ENCODE results near the gene ZBTB2. TPM values are rescaled to one million over a fixed set of nuclear protein-coding genes. Genes with fewer than 3 reads are reported as not detected.
A peak's percentile ranks its signal among the peaks of the same experiment; 100 is the strongest.

The ZBTB2 gene
- polyA plus RNA-seq, 3 donors, result 7.2 to 14.0 (median 9.6) TPM

- no peaks in the 10 kb centered on the region for H3K9me3 ChIP-seq (replicated peaks in 1 of 2; ENCODE audit: control insufficient read depth in 1 of 2, insufficient read depth in 1 of 2, low read length in 2 of 2)
- Mint-ChIP-seq H3K36me3 (peaks cover 48 to 71% of the 10 kb centered on the region in 2 donors), H3K27ac (peak overlapping the region in 6 of 7 donors; percentile 30 to 81 (median 63)), H3K4me3 (no peak overlapping the region), H3K4me1 (peaks cover 13% of the 10 kb centered on the region), H3K27me3 (ENCODE audit: low read depth in 3 of 3) (peaks cover 0 to 2% (median 0%) of the 10 kb centered on the region in 3 donors), H3K9me3 (peaks cover 0 to 6% (median 3%) of the 10 kb centered on the region in 7 donors)
- no peak overlapping the region for H3K4me3 ChIP-seq (replicated peaks in 1 of 3; ENCODE audit: low read depth in 2 of 3, low read length in 3 of 3)
- peaks cover 5% of the 10 kb centered on the region for H4K20me1 ChIP-seq (ENCODE audit: insufficient read depth, low read length)
- TF ChIP-seq CTCF (IDR thresholded peaks at IDR 0.05), result no peak
- intact Hi-C loops (cut with micrococcal nuclease), result no loop called here
- peak overlapping the region in 1 of 2 donors; percentile 47 for H3K27ac ChIP-seq (ENCODE audit: low read depth in 1 of 2, low read length in 2 of 2)
- peaks cover 7 to 10% of the 10 kb centered on the region in 2 donors for H3K4me1 ChIP-seq (ENCODE audit: control insufficient read depth in 1 of 2, insufficient read depth in 2 of 2, low read length in 2 of 2)
- peaks cover 18 to 74% of the 10 kb centered on the region in 2 donors for H3K36me3 ChIP-seq (replicated peaks in 1 of 2; ENCODE audit: control insufficient read depth in 1 of 2, insufficient read depth in 2 of 2, low read length in 2 of 2)
- no peaks in the 10 kb centered on the region for H3K79me2 ChIP-seq (ENCODE audit: insufficient read depth, low read length)
- WGBS (ENCODE audit: insufficient coverage), result 100% methylated on average over 3 of the region's 8 CpGs
- no peak overlapping the region for H3K9ac ChIP-seq (ENCODE audit: insufficient read depth, low read length, poor library complexity, severe bottlenecking)
- no peak for DNase-seq
- no peaks in the 10 kb centered on the region for H3K27me3 ChIP-seq (ENCODE audit: control insufficient read depth in 2 of 2, insufficient read depth in 2 of 2, low read length in 2 of 2)
- no peak overlapping the region for H2AFZ ChIP-seq (ENCODE audit: insufficient read depth, low read depth, low read length, poor library complexity, severe bottlenecking)
- no peak overlapping the region for H3K4me2 ChIP-seq (replicated peaks; ENCODE audit: extremely low read depth, low read length, poor library complexity, severe bottlenecking)
Observed at GRCh38 chr6:151413372-151414145, 22.2 kb upstream of the ZBTB2 start.

GRCh38 chr6:151412909-151413308 lies 21.6 kb upstream of the ZBTB2 start:
- Histone ChIP-seq H3K4me3 (replicated peaks in 1 of 3; ENCODE audit: low read depth in 2 of 3, low read length in 3 of 3) (no peak overlapping the region), H3K9ac (ENCODE audit: insufficient read depth, low read length, poor library complexity, severe bottlenecking) (no peak overlapping the region), H3K9me3 (replicated peaks in 1 of 2; ENCODE audit: control insufficient read depth in 1 of 2, insufficient read depth in 1 of 2, low read length in 2 of 2) (no peaks in the 10 kb centered on the region), H3K4me2 (replicated peaks; ENCODE audit: extremely low read depth, low read length, poor library complexity, severe bottlenecking) (no peak overlapping the region), H2AFZ (ENCODE audit: insufficient read depth, low read depth, low read length, poor library complexity, severe bottlenecking) (no peak overlapping the region), H4K20me1 (ENCODE audit: insufficient read depth, low read length) (peaks cover 7% of the 10 kb centered on the region), H3K4me1 (ENCODE audit: control insufficient read depth in 1 of 2, insufficient read depth in 2 of 2, low read length in 2 of 2) (peaks cover 7 to 10% of the 10 kb centered on the region in 2 donors), H3K27ac (ENCODE audit: low read depth in 1 of 2, low read length in 2 of 2) (peak overlapping the region in 1 of 2 donors; percentile 47), H3K27me3 (ENCODE audit: control insufficient read depth in 2 of 2, insufficient read depth in 2 of 2, low read length in 2 of 2) (no peaks in the 10 kb centered on the region), H3K79me2 (ENCODE audit: insufficient read depth, low read length) (no peaks in the 10 kb centered on the region), H3K36me3 (replicated peaks in 1 of 2; ENCODE audit: control insufficient read depth in 1 of 2, insufficient read depth in 2 of 2, low read length in 2 of 2) (peaks cover 13 to 72% of the 10 kb centered on the region in 2 donors)
- DNase-seq, result peak; percentile 33 to 47 (median 42)
- intact Hi-C loops (cut with micrococcal nuclease), result no loop called here
- Mint-ChIP-seq H3K36me3 (peaks cover 47 to 73% of the 10 kb centered on the region in 2 donors), H3K27ac (peak overlapping the region; percentile 25 to 81 (median 61)), H3K4me3 (no peak overlapping the region), H3K4me1 (peaks cover 13% of the 10 kb centered on the region), H3K9me3 (peaks cover 0 to 6% (median 3%) of the 10 kb centered on the region in 7 donors), H3K27me3 (ENCODE audit: low read depth in 3 of 3) (peaks cover 0 to 2% (median 0%) of the 10 kb centered on the region in 3 donors)
- WGBS (ENCODE audit: insufficient coverage), result no CpG with 5 or more reads among the region's 3 CpGs
- TF ChIP-seq CTCF (IDR thresholded peaks at IDR 0.05), result no peak

Data from CD14-positive monocyte (primary cell).